Parathyroid adenoma (tissue), 2 donors: ENCODE measurements around the gene TEKT1.
"Not testable (repeated sequence)": the region's sequence is repeated elsewhere in the genome, so short reads cannot be mapped to it uniquely, and the experiment has no call there.

ENCODE experiments used
- H2AFZ ChIP-seq: fragments of 300-600 bp; sonication (generic); one replicate; pipeline ENCODE4 v1.7.0; 2017; ENCODE audit warnings: antibody characterized with exemption, mild to moderate bottlenecking
- H3K27ac ChIP-seq: fragments of 300-600 bp; sonication (generic); one replicate; pipeline ENCODE4 v1.7.0; 2017
- H3K27me3 ChIP-seq: fragments of 300-600 bp; sonication (generic); one replicate; pipeline ENCODE4 v1.7.0; 2017; ENCODE audit warnings: low read length; ENCODE audit not compliant: control insufficient read depth, insufficient read depth
- H3K36me3 ChIP-seq: fragments of 300-600 bp; sonication (generic); one replicate; pipeline ENCODE4 v1.7.0; 2017; ENCODE audit warnings: low read length; ENCODE audit not compliant: control insufficient read depth, insufficient read depth
- H3K4me1 ChIP-seq: fragments of 300-600 bp; sonication (generic); one replicate; pipeline ENCODE4 v1.7.0; 2017; ENCODE audit warnings: control low read depth
- H3K4me2 ChIP-seq: fragments of 300-600 bp; sonication (generic); one replicate; pipeline ENCODE4 v1.7.0; 2017; ENCODE audit warnings: low read length
- H3K4me3 ChIP-seq: fragments of 300-600 bp; sonication (generic); one replicate; pipeline ENCODE4 v1.7.0; 2017; ENCODE audit warnings: low read depth, low read length
- H3K79me2 ChIP-seq: fragments of 300-600 bp; sonication (generic); one replicate; pipeline ENCODE4 v1.7.0; 2017; ENCODE audit warnings: control low read depth
- H3K9ac ChIP-seq: fragments of 300-600 bp; sonication (generic); one replicate; pipeline ENCODE4 v1.7.0; 2017; ENCODE audit warnings: mild to moderate bottlenecking
- H3K9me3 ChIP-seq: fragments of 300-600 bp; sonication (generic); one replicate; pipeline ENCODE4 v1.7.0; 2017; ENCODE audit warnings: low read length; ENCODE audit not compliant: control insufficient read depth
- CTCF ChIP-seq: fragments of 300-600 bp; sonication (generic); IDR thresholded peaks from one replicate; pipeline ENCODE4 v1.7.0; 2017; ENCODE audit warnings: antibody characterized with exemption, mild to moderate bottlenecking
- donor health status: primary hyperparathyroidism.

The TEKT1 gene

GRCh38 chr17:6843241-6843880 lies 11.8 kb upstream of the TEKT1 start:
- Histone ChIP-seq H3K27ac (no peak overlapping the region), H3K27me3 (no peaks in the 10 kb centered on the region), H3K4me3 (no peak overlapping the region)

GRCh38 chr17:6841769-6842168 lies 10.2 kb upstream of the TEKT1 start:
- not testable (repeated sequence) for H2AFZ ChIP-seq, H3K27me3 ChIP-seq, H3K36me3 ChIP-seq

More at GRCh38 chr17:6843241-6843880, 11.8 kb upstream of the TEKT1 start:
- peak overlapping the region; percentile 42 for H2AFZ ChIP-seq
- peak; percentile 64 for TF ChIP-seq CTCF
- H3K9ac ChIP-seq: no peak overlapping the region
- no peaks in the 10 kb centered on the region for H3K79me2 ChIP-seq
- no peaks in the 10 kb centered on the region for H3K9me3 ChIP-seq
- H3K4me1 ChIP-seq: no peaks in the 10 kb centered on the region
- no peaks in the 10 kb centered on the region for H3K36me3 ChIP-seq
- peak overlapping the region; percentile 62 for H3K4me2 ChIP-seq

GRCh38 chr17:6830383-6830986 lies 1.0 kb downstream of the TEKT1 start:
- H3K4me1 ChIP-seq: no peaks in the 10 kb centered on the region
- H3K9ac ChIP-seq: no peak overlapping the region
- TF ChIP-seq CTCF: no peak
- H2AFZ ChIP-seq: no peak overlapping the region
- no peaks in the 10 kb centered on the region for H3K9me3 ChIP-seq
- no peak overlapping the region for H3K27ac ChIP-seq
- no peak overlapping the region for H3K4me3 ChIP-seq
- H3K36me3 ChIP-seq: no peaks in the 10 kb centered on the region
- no peaks in the 10 kb centered on the region for H3K79me2 ChIP-seq
- H3K27me3 ChIP-seq: no peaks in the 10 kb centered on the region
- H3K4me2 ChIP-seq: no peak overlapping the region

More at GRCh38 chr17:6841769-6842168, 10.2 kb upstream of the TEKT1 start:
- H3K9ac ChIP-seq, H3K27ac ChIP-seq, H3K4me1 ChIP-seq, H3K9me3 ChIP-seq, H3K4me3 ChIP-seq, H3K4me2 ChIP-seq, H3K79me2 ChIP-seq: not testable (repeated sequence)

- no peaks in the 10 kb centered on the region for H3K36me3 ChIP-seq
- no peak overlapping the region for H3K9ac ChIP-seq
- no peak overlapping the region for H3K4me3 ChIP-seq
- no peak overlapping the region for H2AFZ ChIP-seq
- H3K4me1 ChIP-seq: no peaks in the 10 kb centered on the region
- no peak overlapping the region for H3K27ac ChIP-seq
- no peak for TF ChIP-seq CTCF
- no peaks in the 10 kb centered on the region for H3K79me2 ChIP-seq
- no peaks in the 10 kb centered on the region for H3K9me3 ChIP-seq
- no peak overlapping the region for H3K4me2 ChIP-seq
- H3K27me3 ChIP-seq: no peaks in the 10 kb centered on the region
These were observed 8.5 kb downstream of the TEKT1 start for GRCh38 chr17:6823011-6823442.

GRCh38 chr17:6818938-6819337 lies 12.6 kb downstream of the TEKT1 start:
- H2AFZ ChIP-seq: no peak overlapping the region
- TF ChIP-seq CTCF: no peak
- no peaks in the 10 kb centered on the region for H3K27me3 ChIP-seq
- H3K9me3 ChIP-seq: no peaks in the 10 kb centered on the region
- H3K79me2 ChIP-seq: no peaks in the 10 kb centered on the region
- H3K9ac ChIP-seq: no peak overlapping the region
- H3K27ac ChIP-seq: no peak overlapping the region
- no peaks in the 10 kb centered on the region for H3K36me3 ChIP-seq
- no peak overlapping the region for H3K4me3 ChIP-seq
- no peak overlapping the region for H3K4me2 ChIP-seq
- no peaks in the 10 kb centered on the region for H3K4me1 ChIP-seq

- not testable (repeated sequence) for H3K27ac ChIP-seq, H3K9me3 ChIP-seq, H3K4me3 ChIP-seq, H3K4me1 ChIP-seq, H3K36me3 ChIP-seq, H3K79me2 ChIP-seq, H3K4me2 ChIP-seq, H3K9ac ChIP-seq, H2AFZ ChIP-seq, H3K27me3 ChIP-seq
These were observed 15.2 kb downstream of the TEKT1 start for GRCh38 chr17:6816368-6816767.
